Measurements from ENCODE around the gene XPO6.

XPO6 gene

GRCh38 chr16:28156056-28156680, 55.6 kb downstream of the XPO6 start:
- DNase-seq (ENCODE audit: low read depth, low spot score): no peak

DNA sequence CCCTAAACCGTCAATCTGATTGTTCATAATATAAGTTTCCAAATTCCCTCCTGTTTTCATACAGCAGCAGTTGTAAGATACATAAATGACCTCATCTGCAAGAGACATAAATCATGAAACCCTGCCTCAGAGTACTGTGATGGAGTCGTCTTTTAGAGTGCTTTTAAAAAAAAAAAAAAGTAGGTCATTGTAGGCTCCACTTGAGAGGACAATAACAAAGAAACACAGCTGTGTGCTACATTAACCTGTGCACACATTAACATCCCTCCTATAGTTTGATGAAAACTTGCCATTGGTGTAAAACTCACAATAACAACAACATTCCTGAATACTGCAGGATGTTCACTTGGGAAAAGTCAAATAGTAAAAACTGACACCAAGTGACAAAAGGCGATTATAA, 56.5 kb downstream of the XPO6 start:
- DNase-seq (ENCODE audit: low read depth, low spot score): no peak

- no peak for DNase-seq (ENCODE audit: low read depth, low spot score)
These were observed 60.6 kb downstream of the XPO6 start for GRCh38 chr16:28151180-28151579.

DNA sequence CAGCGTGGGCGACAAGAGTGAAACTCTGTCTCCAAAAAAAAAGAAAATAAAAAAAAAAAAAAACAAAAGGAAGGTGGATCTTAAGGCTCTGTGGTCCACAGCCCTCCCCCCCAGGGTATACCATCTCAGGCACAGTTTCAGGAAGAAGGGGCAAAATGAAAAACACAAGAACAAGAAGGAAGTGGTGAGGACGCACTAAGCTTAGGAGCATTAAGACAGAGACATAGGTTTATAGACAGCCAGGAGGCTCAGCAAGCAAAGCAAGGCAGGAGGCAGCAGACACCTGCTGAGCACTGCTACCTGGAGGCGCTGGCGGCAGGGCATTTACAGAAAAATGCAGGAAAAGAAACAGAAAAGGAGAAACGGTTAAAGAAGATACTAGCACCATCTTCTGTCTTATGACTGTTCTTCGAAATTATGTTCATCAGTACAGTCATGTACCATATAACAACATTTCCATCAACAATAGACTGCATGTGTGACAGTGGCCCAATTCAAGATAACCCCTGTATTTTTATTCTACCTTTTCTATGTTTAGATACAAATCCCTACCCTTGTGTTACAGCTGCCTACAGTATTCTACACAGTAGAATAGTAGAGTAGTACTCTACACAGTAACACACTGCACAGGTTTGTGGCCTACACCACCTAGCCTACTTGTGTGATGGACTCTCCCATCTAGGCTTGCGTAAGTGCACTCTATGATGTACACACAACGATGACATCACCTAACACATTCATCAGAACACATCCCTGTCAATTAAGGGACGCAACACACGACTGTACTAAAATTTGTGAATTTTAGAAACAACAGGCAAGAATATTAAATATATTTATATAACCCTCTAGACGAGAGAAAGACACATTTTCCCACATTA, 62.5 kb downstream of the XPO6 start:
- DNase-seq (ENCODE audit: low read depth, low spot score): no peak

- no peak for DNase-seq (ENCODE audit: low read depth, low spot score)
These were observed 65.2 kb downstream of the XPO6 start for GRCh38 chr16:28146536-28146935.

DNA sequence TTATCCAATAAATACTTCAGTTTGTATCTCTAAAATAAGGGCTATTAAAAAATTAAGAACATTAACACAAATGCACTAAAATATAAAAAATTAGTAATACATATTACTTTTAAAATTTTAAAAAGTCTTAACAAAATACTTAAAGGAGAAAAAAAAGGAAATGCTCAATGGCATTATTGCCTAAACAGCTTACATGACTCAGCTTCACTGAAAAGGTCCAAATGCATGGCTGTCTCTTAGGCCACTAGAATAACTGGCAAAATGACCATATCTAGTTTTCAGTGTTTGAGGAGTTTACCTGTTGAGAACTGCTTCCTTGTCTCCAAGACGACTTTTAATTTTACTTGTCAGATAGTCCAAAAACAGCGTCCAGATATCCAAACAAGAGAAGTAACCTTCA, 66.0 kb downstream of the XPO6 start:
- DNase-seq (ENCODE audit: low read depth, low spot score): no peak

DNA sequence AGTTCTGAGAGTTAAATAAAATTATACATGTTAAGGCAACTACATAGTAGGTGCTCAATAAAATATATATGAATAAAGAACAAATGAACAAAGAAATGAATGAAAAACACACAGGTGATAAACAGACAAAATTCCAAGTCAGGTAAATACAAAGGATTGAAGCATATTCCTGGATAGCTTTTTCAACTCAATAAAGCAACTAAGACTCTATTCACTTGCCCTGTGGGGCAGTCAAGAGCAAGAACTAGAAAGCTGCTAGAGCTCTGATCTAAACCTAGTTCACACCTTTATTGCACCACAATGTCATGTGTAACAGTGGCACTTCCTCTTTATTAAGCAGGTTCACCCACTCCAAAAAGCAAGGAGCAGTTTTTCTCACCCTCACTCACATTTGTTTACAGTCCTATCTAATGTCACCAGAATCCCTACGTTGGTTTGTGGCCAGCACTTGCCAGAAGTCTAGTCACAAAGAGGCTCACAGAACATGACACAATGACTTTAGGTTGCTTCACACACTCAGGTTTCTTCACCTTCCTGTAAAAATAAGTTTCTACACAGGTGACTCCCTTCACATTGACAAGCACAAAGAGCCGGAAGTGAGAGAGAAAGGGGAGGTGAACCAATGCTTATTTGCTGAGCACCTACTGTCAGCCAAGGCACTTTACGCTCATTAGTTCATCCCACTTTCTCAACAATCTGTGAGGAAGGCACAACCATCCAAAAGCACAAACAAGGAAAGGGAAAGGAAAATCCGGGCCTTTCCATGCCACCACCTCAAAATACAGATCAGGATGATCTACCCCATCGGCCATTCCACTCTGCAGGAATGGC, 70.8 kb downstream of the XPO6 start:
- no peak for DNase-seq (ENCODE audit: low read depth, low spot score)

DNA sequence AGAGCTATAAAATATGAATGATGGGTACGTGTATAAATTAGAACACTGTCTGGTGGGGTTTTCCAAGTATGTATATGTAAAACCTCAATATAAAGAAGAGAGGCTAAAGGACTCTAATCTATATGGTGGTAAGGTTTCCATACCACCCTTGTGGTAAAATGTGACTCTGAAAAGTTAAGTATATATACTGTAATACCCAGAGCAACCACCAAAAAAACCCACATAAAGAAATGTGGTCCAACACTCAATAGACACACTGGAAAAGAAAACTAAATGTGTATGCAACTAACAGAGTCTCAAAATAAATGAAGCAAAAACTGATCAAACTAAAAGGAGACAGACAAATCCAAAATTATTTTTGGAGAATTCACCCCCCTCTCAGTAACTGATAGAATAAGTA, 72.2 kb downstream of the XPO6 start:
- no peak for DNase-seq (ENCODE audit: low read depth, low spot score)

GRCh38 chr16:28136751-28137434, 74.9 kb downstream of the XPO6 start:
- no peak for DNase-seq (ENCODE audit: low read depth, low spot score)

DNA sequence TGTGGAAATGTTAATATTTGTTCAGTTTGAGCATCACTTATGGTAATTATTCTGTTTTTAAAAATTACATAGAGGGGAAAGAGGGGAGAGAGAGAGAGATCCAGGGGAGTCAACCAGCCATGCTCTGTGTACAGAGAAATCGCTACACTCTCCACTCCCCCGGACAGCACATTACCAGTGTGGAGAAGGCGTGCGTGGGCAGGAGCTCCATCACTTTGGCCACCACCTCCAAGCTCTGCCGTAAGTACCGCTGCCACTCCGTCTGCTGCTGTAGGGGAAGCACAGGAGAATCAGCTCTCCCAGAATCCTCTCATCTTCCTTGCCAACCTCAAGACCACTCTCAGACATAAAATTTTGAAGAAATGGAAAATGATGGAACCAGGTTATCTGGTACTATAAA, 78.1 kb downstream of the XPO6 start:
- no peak for DNase-seq (ENCODE audit: low read depth, low spot score)

DNA sequence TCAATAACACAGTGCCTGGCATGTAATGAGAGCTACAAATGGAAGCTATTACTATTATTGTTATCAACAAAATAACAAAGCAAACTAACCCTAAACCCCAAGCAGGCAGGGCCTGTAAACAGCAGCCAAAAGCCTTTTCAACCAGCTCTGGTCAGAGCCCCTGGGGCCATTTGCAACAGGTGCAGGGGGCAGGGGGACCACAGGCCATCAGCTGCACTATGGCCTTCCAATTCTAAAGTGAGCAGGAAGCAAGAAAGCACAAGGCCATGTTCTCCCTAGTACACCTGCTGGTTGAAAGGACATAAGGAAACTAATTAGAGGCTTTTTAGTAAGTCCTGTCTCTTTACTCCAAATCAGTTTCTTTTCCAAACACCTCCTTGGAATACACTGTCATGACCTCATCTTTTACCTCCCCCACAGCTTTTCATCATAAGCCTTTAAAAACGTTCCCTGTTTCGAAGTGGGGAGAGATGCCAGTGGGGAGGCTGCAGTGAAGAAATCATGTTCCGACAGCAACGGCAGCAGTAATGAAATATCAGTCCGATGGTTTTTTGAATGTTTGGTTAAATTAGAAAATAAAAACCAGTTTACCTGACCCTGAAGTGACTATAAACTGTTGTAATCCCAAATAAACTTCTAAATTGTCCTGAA, 79.9 kb downstream of the XPO6 start:
- no peak for DNase-seq (ENCODE audit: low read depth, low spot score)

DNA sequence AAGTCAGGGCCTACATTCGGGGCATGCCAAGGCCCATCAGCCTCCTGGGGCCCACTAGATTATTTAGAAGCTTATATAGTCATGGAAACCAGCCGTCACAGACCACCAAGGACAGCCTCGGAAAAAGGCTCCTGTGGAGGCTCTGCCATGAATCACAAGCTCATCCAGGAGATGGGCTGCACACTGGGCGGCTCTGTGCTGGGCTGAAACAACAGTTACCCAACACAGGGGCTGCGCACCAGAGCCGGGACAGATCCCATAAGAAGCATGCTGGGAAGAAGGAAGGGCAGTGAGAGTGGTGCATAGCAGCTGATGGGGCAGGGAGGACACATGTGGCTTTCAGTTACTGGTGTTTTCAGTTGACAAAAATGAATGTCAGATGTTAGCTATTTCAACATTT, 80.6 kb downstream of the XPO6 start:
- DNase-seq (ENCODE audit: low read depth, low spot score): no peak

DNA sequence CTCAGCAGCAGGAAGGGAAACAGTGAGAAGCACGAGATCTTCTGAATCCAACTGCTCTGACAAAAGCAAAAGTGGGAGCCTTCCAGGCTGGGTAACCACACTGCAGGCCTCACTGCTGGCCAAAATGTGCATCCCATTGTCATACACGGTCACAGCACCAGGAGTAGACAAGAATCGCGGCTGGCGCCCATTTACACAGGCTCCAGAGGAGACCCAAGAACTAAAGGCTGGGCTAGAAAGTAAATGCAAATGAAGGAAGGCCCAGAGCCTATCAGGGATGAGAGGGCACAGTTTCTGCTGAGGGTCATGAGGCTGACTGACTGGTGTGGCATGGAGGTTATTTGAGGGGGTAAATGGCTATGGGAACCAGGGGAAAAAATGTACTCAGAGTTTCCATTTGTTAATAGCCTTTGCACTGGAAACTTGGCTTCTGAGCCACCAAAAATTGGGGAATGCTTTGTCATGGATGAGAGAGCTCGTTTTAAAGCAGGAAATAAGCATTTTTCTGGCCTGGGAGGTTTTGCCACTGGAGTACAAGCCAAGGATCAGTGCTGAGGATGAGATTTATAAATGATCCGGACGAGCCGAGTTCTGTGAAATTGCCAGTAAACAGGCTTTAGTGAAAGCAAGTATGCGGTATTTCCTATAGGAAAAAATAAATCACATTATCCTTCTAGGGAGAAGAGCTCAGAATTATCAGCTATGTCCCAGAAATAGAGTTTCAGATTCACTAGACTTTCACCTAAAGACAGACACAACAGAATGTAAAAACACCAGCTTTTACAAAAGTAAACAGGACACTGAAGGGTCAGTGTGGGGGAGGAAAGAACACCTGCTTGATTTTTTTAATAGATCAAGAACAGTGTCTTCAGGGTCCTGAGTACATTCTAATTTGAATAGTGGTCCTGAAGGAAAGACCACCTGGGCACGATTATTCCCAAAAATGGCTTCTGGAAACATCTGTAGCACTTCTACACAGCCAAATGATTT, 81.4 kb downstream of the XPO6 start:
- DNase-seq (ENCODE audit: low read depth, low spot score): no peak

DNA sequence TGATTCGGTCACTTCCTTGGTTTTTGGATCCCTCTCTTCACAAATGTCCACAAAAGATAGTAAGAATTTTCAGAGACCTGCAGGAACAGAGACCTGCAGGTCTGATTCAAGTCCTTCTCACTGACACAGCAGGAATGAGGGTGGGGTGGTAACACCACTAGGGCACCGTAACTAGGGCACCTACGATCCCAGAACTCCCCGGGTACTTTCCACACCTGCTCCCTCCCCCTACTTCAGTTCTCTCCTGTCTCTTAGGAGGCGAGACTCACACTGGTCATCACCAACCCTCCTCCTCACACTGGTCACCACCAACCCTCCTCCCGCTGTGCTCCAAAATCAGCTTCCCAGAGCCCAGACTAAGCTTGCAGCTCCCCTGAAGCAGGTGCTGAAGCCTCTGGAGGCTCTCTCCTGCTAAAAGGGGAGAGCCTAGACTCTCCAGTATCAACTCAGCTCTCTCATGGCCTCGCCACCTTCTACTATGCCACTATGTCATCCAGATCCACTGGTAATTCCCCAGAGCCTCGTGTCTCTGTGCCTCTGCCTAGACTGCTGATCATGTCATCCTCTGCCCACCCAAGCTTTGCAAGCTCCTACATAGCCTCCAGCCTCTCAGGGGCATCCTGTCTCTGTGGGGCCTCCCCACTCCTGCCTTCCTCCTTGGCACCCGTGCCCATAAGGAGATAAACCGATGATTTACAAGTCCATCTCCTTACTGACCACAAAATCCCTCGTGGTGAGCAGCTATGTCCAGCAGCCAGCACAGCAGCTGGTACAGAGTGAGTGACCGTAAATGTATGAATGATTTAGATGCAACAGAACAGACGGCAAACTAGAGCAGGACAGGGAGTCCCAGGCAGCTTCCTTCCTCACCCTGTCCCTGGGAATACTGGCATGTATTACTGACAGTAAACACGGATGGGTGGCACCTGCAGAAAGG, 84.8 kb downstream of the XPO6 start:
- DNase-seq (ENCODE audit: low read depth, low spot score): no peak

GRCh38 chr16:28125592-28125991, 86.2 kb downstream of the XPO6 start:
- DNase-seq (ENCODE audit: low read depth, low spot score): no peak

DNA sequence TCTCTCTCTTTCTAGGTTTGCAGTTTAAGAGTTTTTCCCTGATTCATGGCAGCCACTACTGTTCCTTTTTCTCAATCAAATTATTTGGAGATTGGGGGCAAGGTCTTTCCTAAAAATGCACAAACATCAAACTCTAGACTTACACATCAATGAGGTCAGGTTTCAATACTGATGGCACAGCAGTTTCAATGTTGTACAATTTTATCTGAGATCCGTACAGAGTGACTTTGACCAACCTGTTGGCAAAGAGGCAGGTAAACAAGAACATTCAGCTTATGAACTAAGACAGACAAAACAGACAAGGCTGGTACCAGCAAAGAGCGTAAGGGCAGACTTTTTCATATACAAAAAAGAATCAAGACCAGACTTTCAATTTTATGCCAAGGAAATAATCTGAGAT, 90.2 kb downstream of the XPO6 start:
- DNase-seq (ENCODE audit: low read depth, low spot score): no peak

- DNase-seq (ENCODE audit: low read depth, low spot score): no peak
These were observed 91.0 kb downstream of the XPO6 start for GRCh38 chr16:28120754-28121153.

DNA sequence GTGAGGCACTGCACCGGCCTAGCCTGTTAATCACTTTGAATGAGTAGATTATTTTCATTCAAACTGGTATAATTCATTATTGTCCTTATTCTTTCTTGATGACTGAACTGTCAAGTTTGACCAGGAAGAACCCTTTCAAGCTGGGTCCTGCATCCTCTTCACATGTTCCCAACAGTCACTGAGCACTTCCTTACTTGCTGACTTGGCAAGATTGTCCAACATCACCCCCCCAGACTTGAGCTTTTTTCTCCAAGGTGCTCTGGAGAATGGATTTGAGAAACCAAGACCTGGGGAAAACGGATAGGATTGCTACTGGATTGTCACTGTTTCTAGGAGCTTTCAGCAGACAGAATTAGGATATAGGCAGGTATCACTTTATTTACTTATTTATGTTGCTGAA, 93.1 kb downstream of the XPO6 start:
- DNase-seq (ENCODE audit: low read depth, low spot score): no peak

GRCh38 chr16:28117168-28117565, 94.6 kb downstream of the XPO6 start:
- no peak for DNase-seq (ENCODE audit: low read depth, low spot score)
